GM18520 (cell line): ENCODE results near the gene KCNJ1.

Experiments
- ATAC-seq: cut with Tn5 transposase; IDR thresholded peaks from one replicate; pipeline ENCODE4 v1.9.1; 2021; ENCODE audit not compliant: unreplicated experiment

Gene KCNJ1

GRCh38 chr11:128867277-128867676 is at the start of gene KCNJ1:
Gene KCNJ1, minus strand, starts transcription at chr11:128867296. Its CDS starts 27,053 bp downstream, at chr11:128840243.
- ATAC-seq = no peak

- no peak for ATAC-seq
These were observed 49.6 kb upstream of the KCNJ1 start for GRCh38 chr11:128916681-128917080.

- no peak for ATAC-seq
These were observed 49.0 kb upstream of the KCNJ1 start for GRCh38 chr11:128916037-128916572.

- no peak for ATAC-seq
These were observed 48.0 kb upstream of the KCNJ1 start for GRCh38 chr11:128915149-128915521.

- no peak for ATAC-seq
These were observed 47.4 kb upstream of the KCNJ1 start for GRCh38 chr11:128914216-128915148.

GRCh38 chr11:128913806-128914205 is 46.7 kb upstream of the KCNJ1 start:
- no peak for ATAC-seq

GRCh38 chr11:128911701-128912100 is 44.6 kb upstream of the KCNJ1 start:
- no peak for ATAC-seq

GRCh38 chr11:128911239-128911638 is 44.1 kb upstream of the KCNJ1 start:
- ATAC-seq = no peak

- no peak for ATAC-seq
These were observed 43.5 kb upstream of the KCNJ1 start for GRCh38 chr11:128910576-128910975.

- no peak for ATAC-seq
These were observed 42.5 kb upstream of the KCNJ1 start for GRCh38 chr11:128909438-128910125.

- no peak for ATAC-seq
These were observed 41.5 kb upstream of the KCNJ1 start for GRCh38 chr11:128908391-128909246.

- no peak for ATAC-seq
These were observed 40.5 kb upstream of the KCNJ1 start for GRCh38 chr11:128907585-128907984.

GRCh38 chr11:128906185-128907050 is 39.3 kb upstream of the KCNJ1 start:
- no peak for ATAC-seq

- ATAC-seq = no peak
These were observed 38.5 kb upstream of the KCNJ1 start for GRCh38 chr11:128905345-128906184.

GRCh38 chr11:128904656-128905344 is 37.7 kb upstream of the KCNJ1 start:
- ATAC-seq = no peak

GRCh38 chr11:128904303-128904655 is 37.2 kb upstream of the KCNJ1 start:
- ATAC-seq = no peak

- ATAC-seq = no peak
These were observed 36.4 kb upstream of the KCNJ1 start for GRCh38 chr11:128903248-128904061.
